PC-9 (cell line): ENCODE data around the gene BCL2L13.

Experiments
- CTCF ChIP-seq: fragments of 200-600 bp; sonication (generic); conservative IDR thresholded peaks from 2 replicates; pipeline ENCODE4 v1.6.1; 2017; ENCODE audit warnings: mixed run types, antibody characterized with exemption, mild to moderate bottlenecking, moderate library complexity
- EZH2 ChIP-seq: fragments of 200-600 bp; sonication (generic); IDR thresholded peaks from 2 replicates; pipeline ENCODE4 v1.8.0; 2017; ENCODE audit warnings: antibody characterized with exemption, low read depth

- TF ChIP-seq CTCF (no peak), EZH2 (no peak)
Observed at GRCh38 chr22:17694193-17694592, 55.6 kb downstream of the BCL2L13 start.
